Stimulated activated CD8-positive, alpha-beta memory T cell treated with anti-CD3 and anti-CD28 coated beads, Interleukin-4, amount 100 ng/mL, for 48 hours (primary cell): Measurements from ENCODE around the gene ASB5.
"Not testable (repeated sequence)": the region's sequence is repeated elsewhere in the genome, so short reads cannot be mapped to it uniquely, and the experiment has no call there.

Experiments
- DNase-seq: peaks from one replicate; pipeline ENCODE4 v3.0.0-alpha.2; 2020

The ASB5 gene

DNA sequence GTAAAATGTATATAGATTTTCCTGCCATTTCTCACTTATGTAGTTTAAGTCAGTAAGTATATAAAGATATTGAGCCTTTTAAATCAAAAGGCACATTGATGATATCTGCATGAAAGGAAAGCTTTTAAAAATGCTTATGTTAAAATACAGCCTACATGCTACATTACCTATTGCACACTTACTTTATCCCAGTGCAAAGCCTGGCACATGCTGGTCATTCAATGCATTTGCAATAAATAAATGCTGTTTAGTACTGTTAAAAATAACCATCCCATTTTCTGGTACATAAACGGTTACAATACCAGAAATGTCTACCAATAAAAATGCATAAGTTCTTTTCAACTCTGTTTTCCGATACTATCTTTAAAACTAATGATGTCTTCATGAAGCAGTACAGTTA lies 51.5 kb downstream of the ASB5 start:
- no peak for DNase-seq

DNA sequence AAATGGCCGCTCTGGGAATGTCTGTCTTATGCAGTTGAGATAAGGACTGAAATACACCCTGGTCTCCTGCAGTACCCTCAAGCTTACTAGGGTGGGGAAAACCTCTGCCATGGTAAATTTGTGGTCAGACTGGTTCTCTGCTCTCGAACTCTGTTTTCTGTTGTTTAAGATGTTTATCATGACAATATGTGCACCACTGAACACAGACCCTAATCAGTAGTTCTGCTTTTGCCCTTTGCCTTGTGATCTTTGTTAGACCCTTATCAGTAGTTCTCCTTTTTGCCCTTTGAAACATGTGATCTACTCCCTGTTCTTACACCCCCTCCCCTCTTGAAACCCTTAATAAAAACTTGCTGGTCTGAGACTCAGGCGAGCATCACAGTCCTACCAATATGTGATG lies 56.7 kb downstream of the ASB5 start:
- not testable (repeated sequence) for DNase-seq

DNA sequence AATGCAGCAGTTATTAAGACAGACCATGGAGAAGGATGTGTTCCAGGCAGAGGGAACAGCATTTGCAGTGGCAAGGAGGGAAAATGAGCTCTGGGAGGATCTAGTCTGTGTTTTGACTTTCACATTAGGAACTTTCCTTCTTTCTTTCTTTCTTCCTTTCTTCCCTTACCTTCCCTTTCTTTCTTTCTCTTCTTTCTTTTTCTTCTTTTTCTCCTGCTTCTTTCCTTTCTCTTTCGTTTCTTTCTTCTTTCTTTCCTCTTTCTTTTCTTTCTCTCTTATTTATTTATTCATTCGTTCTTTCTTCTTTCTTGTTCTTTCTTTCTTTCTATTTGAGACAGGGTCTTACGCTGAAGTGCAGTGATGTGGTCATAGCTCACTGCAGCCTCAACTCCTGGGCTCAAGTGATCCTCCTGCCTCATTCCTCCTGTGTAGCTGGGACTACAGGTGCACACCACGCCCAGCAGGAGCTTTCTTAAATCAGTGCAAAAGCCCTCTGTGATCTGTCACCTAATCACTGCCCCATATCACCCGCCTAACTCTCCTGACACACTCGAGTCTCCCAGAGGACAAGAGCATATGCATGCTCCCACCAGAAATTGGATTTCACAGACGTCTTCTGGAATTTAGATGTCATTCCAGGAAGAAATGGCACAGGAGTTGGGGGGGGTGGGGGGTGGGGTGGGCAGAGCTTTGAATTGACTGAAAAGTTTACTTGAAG lies 58.3 kb downstream of the ASB5 start:
- DNase-seq: no peak

DNA sequence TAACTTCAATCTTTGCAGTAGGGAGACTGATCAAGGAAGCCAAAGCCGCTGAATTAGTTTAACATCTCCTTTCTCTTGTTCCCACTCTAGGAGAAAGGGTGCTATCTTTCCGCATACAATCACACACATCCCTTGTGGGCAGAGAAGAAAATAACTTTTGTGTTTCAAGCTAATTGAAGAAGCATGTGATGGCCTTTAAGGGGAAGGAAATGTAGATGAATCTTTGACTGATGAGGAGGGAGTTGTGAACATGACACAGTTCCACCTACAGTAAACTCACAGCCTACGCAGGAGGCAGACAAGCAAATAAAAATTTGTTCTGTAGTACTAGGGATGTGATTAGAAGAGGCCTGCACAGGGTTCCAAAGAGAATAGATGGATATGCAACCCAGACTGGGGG lies 58.9 kb downstream of the ASB5 start:
- no peak for DNase-seq

DNA sequence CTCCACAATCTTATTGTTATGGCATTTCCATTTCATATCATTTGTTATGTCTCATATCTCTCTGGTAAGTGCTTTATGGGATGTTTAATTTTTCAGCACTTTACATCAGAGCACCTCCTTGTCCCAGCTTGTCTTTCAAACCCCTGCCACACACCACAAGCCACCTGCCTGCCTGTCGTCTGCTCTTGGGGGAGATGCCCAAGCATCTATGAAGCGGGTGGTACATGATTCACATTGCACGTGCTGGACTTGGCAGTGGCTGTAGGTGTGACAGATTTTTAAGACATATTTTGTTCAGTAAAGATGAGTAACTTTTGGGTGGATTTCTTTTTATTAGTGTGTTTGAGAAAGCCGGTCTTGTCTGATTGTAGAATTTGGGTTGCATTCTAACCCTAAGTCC lies 59.5 kb downstream of the ASB5 start:
- DNase-seq: no peak

DNA sequence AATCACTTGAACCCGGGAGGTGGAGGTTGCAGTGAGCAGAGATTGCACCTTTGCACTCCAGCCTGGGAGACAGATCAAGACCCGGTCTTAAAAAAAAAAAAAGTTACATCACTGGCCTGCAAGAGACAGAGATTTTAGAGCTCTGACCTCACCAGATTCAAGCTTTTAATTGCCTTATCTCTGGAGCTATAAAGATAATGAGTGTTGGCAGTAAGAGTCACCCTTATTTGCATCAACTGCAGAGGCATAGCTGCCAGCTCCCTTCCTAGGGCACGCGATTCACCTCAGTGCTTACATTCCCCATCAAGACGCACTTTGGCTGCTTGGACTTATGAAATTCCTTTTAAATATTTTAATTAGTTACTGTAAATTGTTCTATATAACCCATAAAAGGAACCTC lies 61.2 kb downstream of the ASB5 start:
- no peak for DNase-seq

DNA sequence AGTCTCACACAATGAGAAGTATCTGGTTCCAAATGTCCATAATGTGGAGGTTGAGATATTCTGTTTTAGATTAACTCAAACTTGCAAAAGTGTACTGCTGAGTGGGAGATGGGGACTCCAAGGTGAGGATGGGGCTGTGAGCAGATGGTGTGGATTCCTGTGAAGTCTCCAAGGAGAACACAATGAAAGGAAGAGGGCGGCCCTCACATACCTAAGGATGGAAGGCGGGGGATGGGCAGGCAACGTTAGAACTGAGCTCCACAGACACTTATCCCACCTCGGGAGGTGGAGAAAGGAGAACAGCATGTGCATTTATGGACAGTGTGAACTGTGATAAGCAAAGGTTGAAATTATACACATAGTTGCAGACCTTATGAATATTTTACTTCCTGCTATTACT lies 63.7 kb downstream of the ASB5 start:
- no peak for DNase-seq

DNA sequence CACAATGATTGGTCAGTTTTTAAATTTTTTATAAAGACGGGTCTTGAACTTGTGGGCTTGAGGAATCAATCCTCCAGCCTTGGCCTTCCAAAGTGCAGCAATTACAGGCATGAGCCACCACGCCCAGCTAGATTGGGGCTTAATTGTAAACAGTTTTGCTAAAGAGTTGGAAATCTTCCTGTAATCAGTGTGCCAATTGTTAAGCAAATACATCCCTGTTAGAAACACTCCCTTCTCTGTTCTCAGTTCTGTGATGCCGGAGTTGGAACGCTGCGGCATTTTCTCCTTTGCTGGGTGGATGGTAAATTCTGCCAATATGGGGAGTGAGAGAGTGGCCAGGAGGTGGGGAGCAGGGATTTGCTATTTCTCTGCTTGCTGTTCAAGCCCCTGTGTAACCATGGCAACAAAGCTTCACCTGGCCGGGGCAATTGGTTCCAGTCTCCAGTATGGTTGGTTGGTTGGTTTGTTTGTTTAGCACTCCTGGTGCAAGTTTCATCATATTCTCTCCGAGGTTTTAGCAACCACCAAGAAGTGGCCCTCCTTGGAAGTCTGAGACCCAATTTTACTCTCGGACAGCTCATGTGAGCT lies 70.6 kb downstream of the ASB5 start:
- no peak for DNase-seq

DNA sequence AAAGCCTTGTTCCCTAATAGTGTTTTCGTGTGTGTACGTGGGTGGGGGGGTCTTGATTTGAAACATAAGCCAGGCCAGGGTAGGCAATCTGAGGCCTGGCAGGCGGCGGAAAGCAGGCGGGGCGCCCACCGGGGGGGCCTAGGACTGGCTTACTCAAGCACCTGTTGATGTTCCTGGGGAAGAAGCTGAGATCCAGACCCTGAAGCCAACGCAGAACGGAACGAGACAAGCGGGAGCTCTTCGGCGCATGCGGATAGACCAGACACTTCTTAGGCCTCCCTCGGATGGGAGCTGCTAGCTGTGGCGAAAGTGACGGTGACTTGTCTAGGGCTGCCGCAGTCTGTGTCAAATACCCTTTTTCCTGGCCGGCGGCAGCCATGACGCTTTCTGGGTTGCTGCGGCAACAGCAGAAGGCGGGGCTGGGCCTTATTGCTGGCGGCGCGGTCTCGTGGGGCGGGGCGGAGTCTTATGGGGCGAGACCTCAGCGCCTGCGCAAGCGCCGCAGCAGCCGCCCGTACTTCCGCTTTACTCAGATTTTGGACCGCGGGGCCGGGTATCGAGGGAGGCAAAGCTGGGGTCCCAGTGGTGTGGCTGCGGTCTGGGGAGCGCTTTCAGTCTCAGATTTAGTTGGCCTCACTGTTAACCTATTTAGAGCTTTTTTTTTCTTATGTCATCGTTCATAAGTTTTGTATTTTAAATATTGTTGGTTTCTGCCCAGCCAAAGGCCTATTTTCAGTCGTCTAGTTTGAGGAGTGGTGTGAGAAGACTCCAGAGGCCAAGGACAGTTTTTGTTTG lies 73.6 kb downstream of the ASB5 start, which contains the start of gene SPATA4:
SPATA4 (minus strand) TSS at position 402 of the 795 bp plus-strand sequence; CDS start at position 379, 23 bp downstream.
- DNase-seq: peak; percentile 96

DNA sequence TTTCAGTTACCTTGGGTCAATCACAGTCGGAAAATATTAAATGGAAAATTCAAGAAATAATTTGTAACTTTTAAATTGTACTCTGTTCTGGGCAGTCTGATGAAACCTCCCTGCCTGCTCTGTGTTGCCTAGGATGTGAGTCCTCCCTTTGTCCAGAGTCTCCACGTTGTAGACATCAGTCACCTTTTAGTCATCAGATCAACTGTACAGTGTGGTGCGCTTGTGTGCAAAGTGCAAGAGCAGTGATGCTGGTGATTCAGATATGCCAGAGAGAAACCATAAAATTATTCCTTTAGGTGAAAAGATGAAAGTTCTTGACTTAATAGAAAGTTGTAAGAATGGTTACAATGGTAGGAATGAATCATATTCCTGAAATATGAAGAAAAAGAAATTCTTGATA lies 75.1 kb downstream of the ASB5 start:
- peak; percentile 43 for DNase-seq

DNA sequence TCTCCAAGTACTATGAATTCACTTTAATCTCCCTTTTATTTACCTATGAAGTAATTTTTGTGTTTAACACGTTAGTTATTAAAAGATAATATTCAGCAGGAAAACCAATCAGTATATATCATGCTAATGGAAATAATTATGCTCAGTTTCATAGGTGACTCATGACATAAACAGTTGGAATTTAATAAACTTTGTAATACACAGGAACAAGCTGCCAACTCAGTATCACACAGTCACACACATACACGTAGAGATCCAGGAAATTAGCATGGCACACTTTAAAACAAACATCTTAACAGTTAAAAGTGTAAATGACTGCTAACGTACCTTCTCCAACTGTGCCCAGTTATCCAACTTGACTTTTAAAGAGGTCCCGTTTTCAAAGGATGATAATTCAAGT lies 75.9 kb downstream of the ASB5 start:
- no peak for DNase-seq

DNA sequence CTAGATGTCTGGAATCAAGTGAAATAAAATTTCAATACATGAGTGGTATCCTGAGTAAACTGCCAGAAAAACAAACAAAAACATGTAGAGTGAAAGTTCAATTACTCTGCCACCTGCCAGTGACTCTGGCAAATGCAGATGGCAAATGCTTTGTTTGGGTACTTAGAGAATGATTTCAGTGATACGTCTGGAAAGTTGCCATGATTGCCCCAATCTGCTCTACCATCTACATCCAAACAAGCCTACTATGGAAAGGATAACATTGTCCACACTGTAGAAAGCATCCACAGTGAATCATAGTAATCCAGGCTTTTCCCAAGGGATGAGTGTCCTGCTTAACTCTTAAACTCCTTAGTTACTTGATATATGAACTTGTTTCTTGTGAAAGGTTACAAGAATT lies 77.0 kb downstream of the ASB5 start:
- DNase-seq: no peak

DNA sequence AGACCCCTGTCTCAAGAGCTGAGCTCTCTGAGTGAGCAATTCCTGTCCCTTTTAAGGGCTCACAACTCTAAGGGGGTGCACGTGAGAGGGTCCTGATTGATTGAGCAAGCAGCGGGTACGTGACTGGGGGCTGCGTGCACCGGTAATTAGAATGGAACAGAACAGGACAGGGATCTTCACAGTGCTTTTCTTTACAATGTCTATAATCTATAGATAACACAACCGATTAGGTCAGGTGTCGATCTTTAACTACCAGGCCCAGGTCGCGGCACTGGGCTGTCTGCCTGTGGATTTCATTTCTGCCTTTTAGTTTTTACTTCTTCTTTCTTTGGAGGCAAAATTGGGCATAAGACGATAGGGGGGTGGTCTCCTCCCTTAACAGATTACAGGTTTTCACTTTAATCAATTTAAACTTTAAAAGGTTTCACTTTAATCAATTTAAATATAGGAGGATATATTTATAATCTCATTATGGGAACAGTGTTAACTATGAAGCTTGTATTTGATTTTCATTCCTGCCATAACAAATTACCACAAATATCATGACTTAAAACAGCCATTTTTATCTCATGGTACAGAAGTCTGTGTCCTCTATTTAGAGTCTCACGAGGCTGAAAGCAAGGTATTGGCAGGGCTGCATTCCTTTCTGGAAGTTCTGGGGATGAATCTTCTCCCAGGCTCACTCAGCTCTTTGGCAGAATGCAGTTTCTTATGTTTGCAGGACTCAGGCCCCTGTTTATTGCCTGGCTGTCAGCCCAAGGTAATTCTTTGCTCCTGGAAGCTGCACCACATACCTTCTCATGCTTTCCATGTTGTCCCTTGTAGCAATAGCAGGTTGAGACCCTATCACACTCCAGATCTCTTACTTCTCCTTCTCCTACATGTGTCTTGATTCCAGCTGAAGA lies 78.9 kb downstream of the ASB5 start:
- no peak for DNase-seq

DNA sequence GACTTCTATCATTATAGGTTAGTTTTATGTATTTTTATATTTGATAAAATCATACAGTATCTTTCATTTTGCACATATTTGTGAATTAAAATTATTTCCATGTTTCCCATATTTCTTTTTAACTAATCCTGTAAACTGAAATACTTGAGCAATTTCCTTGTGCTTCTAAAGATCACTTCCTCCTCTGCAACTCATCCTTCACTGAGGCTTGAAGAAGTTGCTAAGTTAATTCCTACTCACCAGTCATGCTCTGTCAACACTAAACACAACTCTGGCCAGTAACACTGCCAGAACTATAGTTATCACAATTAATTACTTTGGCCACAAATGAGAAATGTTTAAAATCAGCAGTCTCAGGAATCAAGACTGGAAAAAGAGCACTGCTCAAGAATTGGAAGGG lies 80.4 kb downstream of the ASB5 start:
- DNase-seq: no peak

DNA sequence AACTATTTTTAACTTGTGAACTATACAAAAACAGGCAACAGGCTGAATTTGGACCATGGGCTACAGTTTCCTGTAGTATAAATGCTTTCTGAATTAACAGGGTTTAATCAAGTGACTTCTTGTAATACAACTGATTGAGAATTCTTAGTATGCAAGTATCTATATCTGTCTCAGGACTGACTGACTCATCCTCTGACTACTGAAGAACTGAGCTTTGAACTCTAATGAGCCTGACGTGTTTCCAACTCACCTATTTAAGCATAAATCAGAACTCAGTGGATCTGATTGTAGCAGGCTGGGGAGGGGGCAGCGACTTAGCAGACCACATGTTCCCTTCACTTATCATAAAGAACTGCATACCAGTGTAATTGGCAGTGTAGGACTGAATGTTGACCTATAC lies 81.4 kb downstream of the ASB5 start:
- no peak for DNase-seq

DNA sequence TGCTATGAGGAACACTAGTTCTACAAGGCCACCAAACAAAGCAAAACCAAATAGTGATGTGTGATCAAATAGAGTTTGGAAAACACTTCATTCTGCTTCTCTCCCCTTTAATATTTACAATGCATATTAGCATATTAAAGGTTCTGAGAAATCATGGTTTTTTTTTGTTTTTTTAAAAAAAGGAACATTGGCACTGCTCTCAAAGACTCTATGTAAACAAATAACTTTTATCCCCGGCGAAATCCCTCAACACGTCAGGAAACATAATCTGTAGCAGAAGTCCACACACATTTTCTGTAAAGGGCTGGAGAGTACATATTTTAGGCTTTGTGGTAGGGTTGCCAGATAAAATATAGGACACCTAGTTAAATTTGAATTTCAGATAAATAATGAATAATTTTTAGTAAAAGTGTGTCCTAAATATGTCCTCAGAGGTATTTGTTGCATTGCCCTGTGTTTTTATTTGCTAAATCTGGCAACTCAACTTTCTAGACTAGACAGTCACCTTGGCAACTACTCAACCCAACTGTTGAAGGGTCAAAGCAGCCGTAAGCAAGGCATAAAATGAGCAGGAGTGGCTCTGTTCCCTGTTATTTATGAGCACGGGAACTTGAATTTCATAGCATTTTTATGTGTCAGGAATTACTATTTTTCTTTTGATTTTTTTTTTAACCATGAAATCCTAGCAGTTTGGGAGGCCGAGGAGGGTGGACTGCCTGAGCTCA lies 82.2 kb downstream of the ASB5 start:
- no peak for DNase-seq

DNA sequence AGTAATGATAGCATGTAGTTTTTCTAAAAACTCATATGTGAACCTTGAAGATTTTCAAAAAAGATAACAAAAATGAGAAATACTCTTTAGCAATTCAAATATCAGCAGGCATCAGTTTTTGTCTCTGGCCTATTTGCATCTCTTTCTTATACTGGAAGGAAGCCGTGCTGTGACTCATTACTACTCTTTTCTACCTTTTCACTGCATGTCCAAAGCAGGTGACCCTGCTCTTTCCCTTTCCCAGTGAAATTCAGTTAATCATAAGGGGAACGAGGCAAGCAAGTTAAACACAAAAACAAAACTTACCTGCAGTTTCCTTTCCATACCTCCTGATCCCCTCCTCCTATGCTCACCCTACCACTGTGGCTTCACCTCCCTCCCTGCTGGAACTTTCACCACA lies 83.0 kb downstream of the ASB5 start:
- DNase-seq: no peak

DNA sequence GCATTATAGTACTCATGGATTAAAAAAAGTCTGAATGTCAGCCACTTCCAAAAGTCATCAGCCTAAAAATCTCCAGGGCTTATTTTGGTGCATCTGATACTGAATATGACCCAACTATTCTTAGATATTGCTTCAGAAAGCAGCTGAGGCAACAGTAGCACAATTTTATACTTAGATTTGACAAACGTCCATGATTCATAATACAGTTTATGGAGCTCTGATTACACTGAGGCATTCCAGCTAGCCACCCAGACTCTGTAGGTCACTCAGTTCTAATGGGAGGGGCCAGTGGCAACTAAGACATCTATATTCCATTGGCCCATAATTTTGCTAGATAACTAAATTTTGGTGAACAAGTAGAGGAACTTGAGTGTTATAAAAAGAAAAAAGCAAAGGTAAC lies 84.0 kb downstream of the ASB5 start:
- no peak for DNase-seq
